SK-MEL-5 (cell line): Measurements from ENCODE around the gene FCHSD2. TPM values are rescaled to one million over a fixed set of nuclear protein-coding genes. Genes with fewer than 3 reads are reported as not detected.

Source experiments
- small RNA-seq, 2 experiments: library from RNA; depleted of rRNA; stranded (forward); fragments of <200 nt; gene quantifications; one replicate each; pipeline ENCODE3, GENCODE V24; 2014
- total RNA-seq: library from RNA; depleted of rRNA; stranded (reverse); fragments of >200 nt; shearing (Covaris generic); gene quantifications from 2 replicates; pipeline ENCODE4 v1.2.3, GENCODE V29; 2014; rRNA removed

The FCHSD2 gene
- total RNA-seq, 1 experiment from 2014 or later, result 7.8 TPM

Small RNA genes within 50 kb of the gene (small RNA-seq; reads per million reads assigned to genes)
- 0 reads per million in 2 experiments for gene RNU6-672P

Other genes starting within 250 kb of the FCHSD2 start
- gene P2RY2, start 76.0 kb upstream of the FCHSD2 start, total RNA-seq, result 0.05 TPM in 1 of 2 replicates, not detected in the other
- not detected in 2 replicates for gene P2RY6, start 130.0 kb upstream of the FCHSD2 start, total RNA-seq
- gene ARHGEF17, start 166.0 kb upstream of the FCHSD2 start, total RNA-seq, result 1.1 and 1.5 TPM in 2 replicates
- 11.8 and 11.9 TPM in 2 replicates for gene RELT, start 234.1 kb upstream of the FCHSD2 start, total RNA-seq